IMR-90 (cell line): ENCODE data around the gene ILF2. TPM values are rescaled to one million over a fixed set of nuclear protein-coding genes. Genes with fewer than 3 reads are reported as not detected.

Experiments used
- CEBPB ChIP-seq: IDR thresholded peaks from 2 replicates; pipeline ENCODE4 v1.6.1; 2012; ENCODE audit warnings: low read depth, low read length, improper control_type of control experiment
- CHD1 ChIP-seq: IDR thresholded peaks from 2 replicates; pipeline ENCODE4 v1.6.1; 2012; ENCODE audit warnings: low read depth, low read length, improper control_type of control experiment
- ELK1 ChIP-seq: fragments of 150-350 bp; IDR thresholded peaks from 2 replicates; pipeline ENCODE4 v1.6.1; 2016; ENCODE audit warnings: low read depth, mild to moderate bottlenecking, low read length, moderate library complexity, borderline replicate concordance
- MAFK ChIP-seq: IDR thresholded peaks from 2 replicates; pipeline ENCODE4 v1.6.1; 2012; ENCODE audit warnings: low read depth, low read length, improper control_type of control experiment
- RCOR1 ChIP-seq: IDR thresholded peaks from 2 replicates; pipeline ENCODE4 v1.6.1; 2012; ENCODE audit warnings: mild to moderate bottlenecking, low read length, improper control_type of control experiment; ENCODE audit not compliant: insufficient replicate concordance
- SMC3 ChIP-seq: fragments of 150-350 bp; IDR thresholded peaks from 2 replicates; pipeline ENCODE4 v1.6.1; 2016; ENCODE audit warnings: low read depth, mild to moderate bottlenecking, antibody characterized with exemption, low read length, moderate library complexity
- polyA plus RNA-seq, 3 experiments: library from polyadenylated mRNA; depleted of rRNA; stranded (reverse); fragments of >200 nt; gene quantifications; 2 replicates each; pipeline ENCODE4 v1.2.3, GENCODE V29; 2012; ENCODE audit warnings: low replicate concordance in 1 of 3
- total RNA-seq: library from RNA; depleted of rRNA; stranded (reverse); fragments of >200 nt; gene quantifications from 2 replicates; pipeline ENCODE4 v1.2.3, GENCODE V29; 2012

ILF2 gene
- total and polyA plus RNA-seq, 2 of the 4 experiments (the other 2 are of a cell fraction) = 273 to 504 TPM

GRCh38 chr1:153678519-153679336 is 7.9 kb upstream of the ILF2 start, which contains the start of gene NPR1 (continued):
- TF ChIP-seq ELK1 (no peak), RCOR1 (no peak), CHD1 (no peak), CEBPB (no peak), MAFK (no peak), SMC3 (no peak)
